D341Med (cell line): ENCODE results near the gene TBC1D7.
"Not testable (repeated sequence)": the region's sequence is repeated elsewhere in the genome, so short reads cannot be mapped to it uniquely, and the experiment has no call there.

Experiments
- DNase-seq: peaks from one replicate; pipeline ENCODE4 v3.0.0; 2012; ENCODE audit warnings: low spot score

Gene TBC1D7

GRCh38 chr6:13355999-13356785 lies 27.9 kb upstream of the TBC1D7 start:
- DNase-seq = no peak

DNA sequence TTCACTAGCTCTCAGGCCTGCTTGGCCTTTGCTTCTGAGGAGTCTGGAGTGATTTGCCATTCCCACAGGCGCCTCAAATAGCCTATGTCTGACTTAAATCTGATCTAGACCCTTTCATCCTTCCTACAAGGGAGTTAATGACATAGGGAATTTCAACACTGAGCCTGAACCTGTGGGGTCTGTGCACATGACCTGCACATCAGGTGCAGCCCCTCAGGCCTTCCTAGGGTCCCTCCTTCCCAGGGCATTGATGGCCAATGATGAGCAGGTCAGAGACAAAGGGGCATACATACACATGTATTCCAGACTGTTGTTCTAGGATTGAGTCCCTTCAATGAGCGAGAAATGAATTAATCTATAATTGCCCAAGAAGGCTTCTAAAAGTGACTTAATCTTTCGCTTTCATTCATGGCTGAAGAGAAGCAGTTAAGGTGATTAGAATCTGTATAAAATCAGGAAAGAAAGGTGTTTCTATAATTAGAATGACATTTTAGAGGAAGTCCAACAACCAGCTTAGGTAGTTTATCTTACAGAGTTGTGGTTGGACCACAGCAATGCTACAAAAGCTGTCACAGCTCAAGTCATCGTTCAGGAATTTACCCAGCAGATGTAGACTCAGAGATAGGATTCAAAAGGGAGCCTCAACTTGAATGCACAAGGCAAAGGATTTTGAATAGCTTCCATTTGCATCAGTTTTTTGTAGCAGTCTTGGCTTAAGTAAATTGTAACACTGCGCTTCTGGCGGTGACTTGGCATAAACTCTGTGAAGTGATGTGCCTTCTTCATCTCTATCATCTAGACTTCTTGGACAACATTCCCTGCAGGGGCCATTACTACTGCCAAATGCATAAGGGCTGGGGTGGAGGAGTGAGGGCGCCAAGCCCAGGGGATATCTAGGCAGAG lies 27.0 kb upstream of the TBC1D7 start:
- no peak for DNase-seq

GRCh38 chr6:13354331-13355042 lies 26.1 kb upstream of the TBC1D7 start:
- no peak for DNase-seq

DNA sequence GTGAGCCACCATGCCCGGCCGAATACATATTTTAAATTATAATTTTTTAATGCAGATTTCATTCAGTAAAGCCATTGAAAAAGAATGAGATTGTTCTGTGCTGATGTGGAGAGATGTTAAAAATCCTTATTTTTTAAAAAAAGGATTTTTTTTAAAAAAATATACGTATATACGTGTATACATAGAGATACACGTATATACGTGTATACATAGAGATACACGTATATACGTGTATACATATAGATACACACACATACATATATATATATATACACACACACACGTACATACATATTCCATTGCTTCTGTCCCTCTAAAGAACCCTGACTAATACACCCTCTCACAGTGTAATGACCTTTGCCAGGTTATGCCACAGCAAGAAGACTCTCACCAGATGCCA lies 23.8 kb upstream of the TBC1D7 start:
- DNase-seq = no peak

- DNase-seq = no peak
Measured at GRCh38 chr6:13351271-13351670, 22.9 kb upstream of the TBC1D7 start.

- DNase-seq = no peak
Measured at GRCh38 chr6:13349811-13350506, 21.6 kb upstream of the TBC1D7 start.

DNA sequence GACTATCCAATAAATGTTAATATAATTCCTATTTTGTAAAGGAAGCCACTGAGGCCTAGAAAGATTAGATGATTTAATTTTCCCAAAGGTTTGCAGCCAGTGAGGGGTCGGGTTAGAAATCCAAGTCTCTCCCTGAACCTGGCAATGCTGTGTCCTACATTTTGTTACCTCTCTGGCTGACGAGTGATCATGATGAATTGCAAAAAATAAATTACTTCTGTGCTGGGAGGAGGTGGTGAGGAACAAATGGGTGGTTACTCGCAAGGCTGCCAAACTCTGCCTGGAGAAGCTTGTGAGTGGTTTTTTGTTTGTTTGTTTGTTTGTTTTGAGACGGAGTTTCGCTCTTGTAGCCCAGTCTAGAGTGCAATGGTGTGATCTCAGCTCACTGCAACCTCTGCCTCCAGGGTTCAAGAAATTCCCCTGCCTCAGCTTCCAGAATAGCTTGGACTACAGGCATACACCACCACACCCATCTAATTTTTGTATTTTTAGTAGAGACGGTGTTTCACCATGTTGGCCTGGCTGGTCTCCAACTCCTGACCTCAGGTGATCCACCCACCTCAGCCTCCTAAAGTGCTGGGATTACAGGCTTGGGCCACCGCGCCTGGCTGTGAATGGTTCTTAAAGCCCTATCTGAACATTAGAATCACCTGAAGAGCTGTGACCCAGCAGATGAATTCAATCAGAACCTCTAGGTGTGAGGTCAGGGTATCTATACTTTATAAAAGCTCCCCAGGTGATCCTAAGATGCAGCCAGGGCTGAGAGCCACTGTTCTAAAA lies 20.2 kb upstream of the TBC1D7 start:
- no peak for DNase-seq

- no peak for DNase-seq
Measured at GRCh38 chr6:13346245-13346644, 17.9 kb upstream of the TBC1D7 start.

GRCh38 chr6:13342414-13343019 lies 14.2 kb upstream of the TBC1D7 start:
- no peak for DNase-seq

- no peak for DNase-seq
Measured at GRCh38 chr6:13339863-13340630, 11.7 kb upstream of the TBC1D7 start.

- DNase-seq = no peak
Measured at GRCh38 chr6:13338038-13338437, 9.7 kb upstream of the TBC1D7 start.

GRCh38 chr6:13336553-13336952 lies 8.2 kb upstream of the TBC1D7 start:
- peak; percentile 80 for DNase-seq

DNA sequence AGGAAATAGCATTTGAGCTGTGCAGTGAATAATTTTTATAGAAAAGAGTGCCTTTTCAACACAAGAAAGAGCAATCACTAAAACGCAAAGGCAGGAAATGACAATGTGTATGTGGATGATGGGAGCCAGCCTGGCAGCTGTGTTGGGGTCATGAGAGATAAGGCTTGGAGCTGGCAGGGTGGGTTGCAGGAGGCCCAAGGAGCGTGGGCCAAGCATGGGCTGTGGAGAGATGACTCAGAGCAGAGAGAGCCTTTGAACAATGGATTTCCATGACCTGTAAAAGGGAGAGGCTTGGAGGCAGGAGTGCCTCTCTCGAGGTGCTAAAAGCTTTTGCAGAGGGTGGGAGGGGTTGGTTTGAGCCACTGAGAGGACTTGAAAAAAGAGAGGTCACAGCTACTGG lies 6.6 kb upstream of the TBC1D7 start:
- no peak for DNase-seq

DNA sequence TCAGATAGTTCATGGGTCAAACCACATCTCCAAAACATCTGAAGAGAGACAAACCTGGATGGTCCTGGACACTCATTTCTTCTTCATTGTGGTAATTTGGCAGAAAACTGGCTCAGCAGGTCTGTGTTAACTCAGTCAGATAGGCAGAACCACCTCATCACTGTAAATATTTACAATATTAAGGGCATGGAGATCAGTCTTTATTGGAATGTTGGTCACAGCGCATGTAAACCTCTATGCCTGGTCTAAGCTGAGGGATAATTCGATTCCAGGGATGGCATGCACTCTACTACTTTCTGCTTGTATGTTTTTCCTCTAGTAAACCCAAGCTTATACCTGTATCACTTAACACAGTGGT lies 4.0 kb upstream of the TBC1D7 start:
- DNase-seq = no peak

GRCh38 chr6:13331516-13332348 lies 3.4 kb upstream of the TBC1D7 start:
- DNase-seq = no peak

DNA sequence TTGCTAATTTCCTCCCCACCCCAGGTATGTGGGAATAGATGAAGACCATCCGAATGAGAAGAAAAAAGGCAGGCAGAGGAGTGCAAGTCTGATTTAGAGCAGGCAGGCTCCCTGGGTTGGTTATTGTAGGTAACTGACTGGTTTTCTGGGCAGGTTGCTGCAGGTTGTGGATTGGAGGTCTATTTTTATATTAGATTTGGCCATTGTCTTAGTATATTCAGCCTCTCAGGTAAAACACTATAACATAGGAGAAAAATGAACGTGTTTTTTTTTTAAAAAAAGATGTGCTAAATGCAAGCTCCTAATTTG lies 492 bp upstream of the TBC1D7 start:
- DNase-seq = no peak

GRCh38 chr6:13327691-13328075 lies 654 bp downstream of the TBC1D7 start:
- DNase-seq = no peak

GRCh38 chr6:13326031-13326586 lies 2.2 kb downstream of the TBC1D7 start:
- not testable (repeated sequence) for DNase-seq
